ENCODE measurements around the gene PDCL3. TPM values are rescaled to one million over a fixed set of nuclear protein-coding genes. Genes with fewer than 3 reads are reported as not detected.

PDCL3 gene
- total RNA-seq, 1 experiment from 2014 or later: 36.4 TPM

DNA sequence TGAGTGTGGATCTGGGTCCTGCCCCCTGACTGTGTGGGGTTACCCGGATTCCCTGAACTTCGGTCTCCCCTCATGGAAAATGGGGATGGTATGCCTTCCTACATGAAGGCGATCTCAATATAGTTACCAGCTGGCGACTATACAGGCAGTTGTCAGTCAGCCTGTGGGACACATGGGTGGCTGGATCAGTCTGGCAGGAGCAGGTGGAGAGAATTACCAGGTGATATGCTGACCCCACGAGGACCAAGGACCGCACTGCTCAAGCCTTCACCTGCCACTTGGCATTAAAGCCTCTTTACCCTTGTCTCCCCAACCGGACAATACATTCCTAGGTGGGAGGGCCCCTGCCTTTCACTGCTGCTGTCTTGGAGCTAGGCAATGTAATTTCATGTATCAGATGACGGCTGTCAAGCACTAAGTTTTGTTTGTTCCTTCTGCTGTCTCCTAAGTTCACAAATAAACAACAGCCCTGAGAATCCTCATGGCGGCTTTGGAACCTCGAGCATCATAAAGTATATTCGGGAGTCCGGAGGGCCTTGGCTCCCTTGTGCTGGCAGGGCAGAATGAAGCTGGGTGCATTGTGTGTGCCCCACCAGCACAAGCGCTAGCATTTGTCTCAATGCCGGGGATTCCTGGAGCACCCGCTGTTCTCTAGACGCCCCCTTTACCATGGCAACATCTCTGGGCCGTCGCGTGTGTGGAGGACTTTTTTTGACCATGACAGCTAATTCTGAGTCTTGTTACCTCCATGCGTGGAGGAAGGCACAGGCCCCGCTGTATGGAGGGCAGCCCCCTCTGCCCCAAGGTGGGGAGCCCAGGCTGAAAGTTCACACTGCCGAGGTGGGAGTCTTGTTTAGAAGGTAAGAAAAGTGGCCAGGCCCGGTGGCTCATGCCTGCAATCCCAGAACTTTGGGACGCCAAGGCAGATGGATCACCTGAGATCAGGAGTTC, 48.6 kb downstream of the PDCL3 start:
- DNase-seq (ENCODE audit: low read depth): no peak

- DNase-seq (ENCODE audit: low read depth): no peak
Measured at GRCh38 chr2:100612388-100613000, 49.7 kb downstream of the PDCL3 start.

- no peak for DNase-seq (ENCODE audit: low read depth)
Measured at GRCh38 chr2:100613719-100614118, 50.9 kb downstream of the PDCL3 start.

DNA sequence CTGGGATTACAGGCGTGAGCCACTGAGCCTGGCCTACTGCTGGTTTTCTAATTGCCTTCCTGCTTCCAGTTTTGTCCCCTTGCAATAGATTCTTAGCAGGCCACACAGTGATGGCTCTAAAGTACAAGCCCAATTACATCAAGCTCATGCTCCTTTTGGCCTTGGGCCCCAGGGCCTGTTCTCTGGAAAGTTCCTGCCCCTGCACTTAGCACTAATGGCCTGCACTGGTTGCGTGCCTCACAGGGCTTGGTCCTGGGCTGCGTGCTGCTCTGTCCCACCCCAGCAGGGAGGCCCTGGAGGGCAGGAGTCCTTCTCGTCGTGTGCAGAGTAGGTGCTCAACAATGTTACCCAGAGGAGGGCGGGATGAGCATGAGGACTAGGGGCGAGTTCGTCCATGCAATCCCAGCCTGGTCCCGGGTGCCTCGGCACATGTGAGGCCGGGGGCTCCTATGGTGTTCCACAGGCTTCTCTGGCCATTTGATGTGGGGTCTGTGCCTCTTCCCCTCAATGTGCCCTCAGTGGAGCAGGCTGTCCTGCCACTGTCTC, 51.7 kb downstream of the PDCL3 start:
- no peak for DNase-seq (ENCODE audit: low read depth)

GRCh38 chr2:100615471-100615870, 52.7 kb downstream of the PDCL3 start:
- DNase-seq (ENCODE audit: low read depth): peak; percentile 37

DNA sequence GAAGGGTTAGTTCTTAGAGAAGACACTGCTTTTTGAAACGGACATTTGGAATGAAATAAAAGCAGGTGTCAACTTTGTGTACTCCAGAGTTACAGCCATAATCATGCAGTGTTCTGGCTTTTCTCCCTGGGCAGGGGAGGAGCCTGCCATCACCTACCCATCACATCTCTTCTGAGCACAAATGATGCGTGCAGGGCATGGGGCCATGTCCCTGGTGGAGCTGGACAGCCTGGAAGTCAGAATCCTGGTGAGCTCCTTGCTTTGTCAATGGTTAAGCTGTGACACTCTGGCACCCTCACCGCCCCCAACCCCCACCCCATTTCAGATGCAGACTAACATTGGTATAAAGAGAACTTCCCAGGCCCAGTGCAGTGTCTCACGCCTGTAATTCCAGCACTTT, 53.1 kb downstream of the PDCL3 start:
- no peak for DNase-seq (ENCODE audit: low read depth)

GRCh38 chr2:100616841-100617390, 54.1 kb downstream of the PDCL3 start:
- DNase-seq (ENCODE audit: low read depth): no peak

- no peak for DNase-seq (ENCODE audit: low read depth)
Measured at GRCh38 chr2:100619951-100620350, 57.2 kb downstream of the PDCL3 start.

DNA sequence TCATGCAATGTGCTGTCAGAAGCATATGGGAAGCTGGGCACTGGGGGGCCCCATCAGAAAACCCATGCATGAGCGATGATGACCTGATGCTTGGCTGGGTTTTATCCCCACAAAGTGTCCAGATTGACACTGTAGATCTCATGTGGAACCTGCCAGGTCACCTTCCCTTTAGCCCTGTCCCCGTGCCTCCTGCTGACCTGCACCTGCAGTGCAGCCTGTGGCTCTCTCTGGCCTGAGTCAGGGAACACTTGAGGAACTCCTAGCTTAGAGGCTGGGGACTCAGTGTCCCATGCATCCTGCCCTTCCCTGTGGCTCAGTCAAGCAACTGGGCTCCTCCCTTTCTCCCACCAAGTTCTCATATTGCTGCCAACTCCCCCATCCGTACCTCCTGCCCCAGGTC, 57.7 kb downstream of the PDCL3 start:
- no peak for DNase-seq (ENCODE audit: low read depth)

DNA sequence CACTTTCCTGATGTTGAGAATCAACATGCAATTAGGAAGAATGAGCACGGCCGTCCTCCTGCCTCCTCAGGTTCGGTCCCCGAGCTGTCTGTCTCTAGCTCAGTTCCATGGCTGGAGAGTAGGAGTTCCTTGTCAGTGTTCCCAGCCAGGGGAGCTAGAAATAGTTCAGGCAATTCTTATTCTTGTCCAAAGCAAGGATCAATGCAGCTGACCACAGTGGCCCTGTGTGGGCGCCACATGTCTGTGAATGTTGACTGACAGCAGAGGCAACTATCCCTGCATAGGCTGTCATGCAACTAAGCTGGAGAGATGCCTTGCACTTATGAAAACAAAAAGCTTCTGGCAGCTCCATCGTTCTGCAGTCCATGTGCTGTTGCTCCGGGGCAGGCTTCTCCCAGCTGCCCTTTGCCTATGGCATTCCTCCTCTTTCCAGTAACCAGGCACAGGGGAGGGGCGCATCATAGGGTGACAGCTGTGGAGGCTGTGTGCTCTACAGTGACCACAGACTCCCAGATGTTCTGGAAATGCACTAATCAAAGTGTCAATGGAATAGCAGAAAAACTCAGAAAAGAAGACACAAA, 58.7 kb downstream of the PDCL3 start:
- no peak for DNase-seq (ENCODE audit: low read depth)

DNA sequence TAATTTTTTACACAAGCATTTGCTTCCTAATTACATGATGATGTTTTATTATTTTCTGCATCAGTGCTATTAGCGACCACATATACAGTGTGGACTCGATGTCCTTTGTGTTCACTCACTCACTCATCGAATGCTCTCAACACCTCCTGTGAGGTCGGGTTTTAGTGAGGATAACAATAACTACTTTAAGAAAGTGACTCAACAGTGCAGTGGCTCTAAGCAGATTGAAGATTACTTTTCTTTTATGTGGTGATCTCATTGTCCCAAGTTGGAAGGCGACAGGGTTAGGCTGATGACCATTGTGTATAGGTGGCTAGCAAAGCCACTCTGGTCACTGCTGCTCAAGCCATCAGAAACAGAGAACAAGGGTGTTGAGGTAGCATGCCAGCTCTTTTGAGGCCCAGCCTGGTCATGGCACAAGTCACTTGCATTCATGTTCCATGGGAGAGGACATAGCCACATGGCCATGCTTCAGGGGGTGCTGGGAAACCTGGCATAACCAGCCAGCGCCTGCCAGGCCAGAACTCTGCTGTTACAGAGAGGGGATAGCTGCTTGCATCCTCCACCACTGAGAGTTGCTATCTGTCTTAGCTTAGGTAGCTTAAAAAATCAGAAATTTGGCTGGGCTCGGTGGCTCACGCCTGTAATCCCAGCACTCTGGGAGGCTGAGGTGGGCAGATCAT, 60.4 kb downstream of the PDCL3 start:
- DNase-seq (ENCODE audit: low read depth): no peak

GRCh38 chr2:100623930-100624329, 61.1 kb downstream of the PDCL3 start:
- no peak for DNase-seq (ENCODE audit: low read depth)

DNA sequence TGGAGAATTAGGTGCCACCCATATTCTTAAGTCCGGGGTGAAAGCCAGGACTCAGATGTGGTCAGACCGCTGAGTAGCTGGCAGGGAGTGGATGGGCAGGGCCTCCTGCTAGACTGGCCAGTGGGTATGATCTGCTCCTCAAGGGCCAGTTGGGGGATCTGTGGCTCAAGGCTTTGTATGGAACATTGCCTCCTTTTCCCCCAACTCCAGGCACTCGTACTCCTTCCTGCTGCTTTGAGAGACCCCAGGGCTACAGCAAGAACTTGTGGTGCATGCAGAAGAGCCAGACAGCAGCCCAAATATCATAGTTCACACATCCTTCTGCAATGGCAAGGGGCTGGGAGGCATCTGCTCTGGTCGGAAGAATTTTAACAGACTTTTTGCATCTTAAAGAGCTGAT, 61.7 kb downstream of the PDCL3 start:
- DNase-seq (ENCODE audit: low read depth): no peak

DNA sequence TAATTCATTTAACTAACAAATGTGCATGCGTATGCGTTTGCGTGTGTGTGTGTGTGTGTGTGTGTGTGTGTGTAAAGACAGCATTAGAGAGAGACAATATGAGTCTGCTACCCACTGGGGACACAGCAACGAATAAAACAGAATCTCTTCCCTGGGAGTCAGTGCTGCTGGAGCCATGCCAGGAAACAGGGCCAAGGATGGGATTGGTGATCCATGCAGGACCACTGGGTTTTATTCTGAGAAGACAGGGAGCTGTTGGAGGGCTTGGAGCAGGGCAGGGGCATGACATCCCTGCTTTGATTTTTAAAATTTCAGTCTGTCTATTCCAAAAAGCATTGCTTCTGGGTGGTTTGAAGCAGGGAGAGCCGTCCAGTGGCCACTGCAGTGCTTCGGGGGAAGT, 62.9 kb downstream of the PDCL3 start:
- DNase-seq (ENCODE audit: low read depth): no peak

Small RNAs within 50 kb of the gene (small RNA-seq; reads per million reads assigned to genes)
- gene HMGN2P22: not detected

Other genes with a start within 250 kb of the PDCL3 start
- 0.47 and 1.6 TPM in 2 replicates for gene LONRF2, start 240.5 kb upstream of the PDCL3 start, total RNA-seq (2014; rRNA removed; shearing (Covaris generic))
- 18.0 and 18.7 TPM in 2 replicates for gene CHST10, start 145.3 kb upstream of the PDCL3 start, total RNA-seq (2014; rRNA removed; shearing (Covaris generic))
- not detected in 2 replicates for gene NMS, start 92.5 kb upstream of the PDCL3 start, total RNA-seq (2014; rRNA removed; shearing (Covaris generic))

All from HT1080 (cell line).